IMR-90 (cell line): ENCODE data around the gene SSR4. TPM values are rescaled to one million over a fixed set of nuclear protein-coding genes. Genes with fewer than 3 reads are reported as not detected.

Source experiments
- ATAC-seq: fragments of 200-7000 bp; cut with Tn5 transposase; 2 replicates; pipeline ENCODE4 v1.9.1; 2020; ENCODE audit warnings: low read depth, mild to moderate bottlenecking, moderate library complexity
- BruUV-seq: library from RNA; stranded (reverse); fragments of 400-500 nt; replicated peaks from 2 replicates; lab custom pipeline; 2021; lab: Mats Ljungman, UMichigan
- CTCF ChIA-PET: fragments of 300-600 bp; formaldehyde crosslinking; extraction: SDS; loops from one replicate; lab custom pipeline; 2021; ENCODE audit warnings: antibody characterized with exemption; lab: Yijun Ruan, JAX
- POLR2A ChIA-PET: fragments of 300-600 bp; sonication (Branson Sonifier 250); formaldehyde crosslinking; loops from one replicate; lab custom pipeline; 2022; ENCODE audit warnings: antibody characterized with exemption; ENCODE audit not compliant: unreplicated experiment; lab: Charles Lee
- DNase-seq: peaks from one replicate; pipeline ENCODE4 v3.0.0; 2013
- H2AFZ ChIP-seq: replicated peaks from 2 replicates; pipeline ENCODE3; 2013; ENCODE audit warnings: low read length, mild to moderate bottlenecking; ENCODE audit not compliant: poor library complexity
- H2AK5ac ChIP-seq: 2 replicates; pipeline ENCODE4 v1.6.1; 2013; ENCODE audit warnings: low read depth, low read length, inconsistent platforms
- H2AK9ac ChIP-seq: replicated peaks from 2 replicates; pipeline ENCODE3; 2013; ENCODE audit warnings: mild to moderate bottlenecking, low read depth, low read length, moderate library complexity; ENCODE audit not compliant: poor library complexity
- H2BK120ac ChIP-seq: 2 replicates; pipeline ENCODE4 v1.6.1; 2013; ENCODE audit warnings: low read depth, low read length, inconsistent platforms
- H2BK15ac ChIP-seq: 3 replicates; pipeline ENCODE4 v1.6.1; 2013; ENCODE audit warnings: low read depth, low read length, inconsistent platforms
- H2BK20ac ChIP-seq: 2 replicates; pipeline ENCODE4 v1.6.1; 2013; ENCODE audit warnings: low read depth, mild to moderate bottlenecking, inconsistent platforms, low read length, moderate library complexity
- H2BK5ac ChIP-seq: 2 replicates; pipeline ENCODE4 v1.6.1; 2013; ENCODE audit warnings: mild to moderate bottlenecking, low read depth, low read length, inconsistent platforms; ENCODE audit not compliant: poor library complexity, severe bottlenecking
- H3K14ac ChIP-seq: replicated peaks from 2 replicates; pipeline ENCODE4 v1.6.1; 2013; ENCODE audit warnings: low read depth, low read length, inconsistent platforms
- H3K18ac ChIP-seq: 2 replicates; pipeline ENCODE4 v1.6.1; 2013; ENCODE audit warnings: low read depth, low read length, control low read depth
- H3K23ac ChIP-seq: 2 replicates; pipeline ENCODE4 v1.6.1; 2013; ENCODE audit warnings: low read depth, low read length, inconsistent platforms
- H3K27ac ChIP-seq: 2 replicates; pipeline ENCODE4 v1.5.1; 2013; ENCODE audit warnings: mild to moderate bottlenecking, control low read depth, low read length; ENCODE audit not compliant: insufficient read depth
- H3K27me3 ChIP-seq: 2 replicates; pipeline ENCODE4 v1.6.1; 2013; ENCODE audit warnings: low read length; ENCODE audit not compliant: control insufficient read depth, insufficient read depth
- H3K36me3 ChIP-seq: 2 replicates; pipeline ENCODE4 v1.6.1; 2013; ENCODE audit warnings: low read length, mixed read lengths; ENCODE audit not compliant: control insufficient read depth, insufficient read depth
- H3K4ac ChIP-seq: 2 replicates; pipeline ENCODE4 v1.6.1; 2013; ENCODE audit warnings: low read depth, low read length, inconsistent platforms
- H3K4me1 ChIP-seq: 2 replicates; pipeline ENCODE4 v1.6.1; 2013; ENCODE audit warnings: low read length, mixed read lengths; ENCODE audit not compliant: control insufficient read depth, insufficient read depth
- H3K4me2 ChIP-seq: 2 replicates; pipeline ENCODE4 v1.6.1; 2013; ENCODE audit warnings: low read depth, mild to moderate bottlenecking, control low read depth, low read length, moderate library complexity
- H3K4me3 ChIP-seq: 2 replicates; pipeline ENCODE4 v1.5.1; 2013; ENCODE audit warnings: low read depth, mild to moderate bottlenecking, control low read depth, low read length, moderate library complexity; ENCODE audit not compliant: insufficient read depth
- H3K56ac ChIP-seq: 2 replicates; pipeline ENCODE4 v1.6.1; 2013; ENCODE audit warnings: low read length, inconsistent platforms; ENCODE audit not compliant: insufficient read depth; ENCODE audit errors: extremely low read depth
- H3K79me1 ChIP-seq, 2 experiments: 2 replicates each; pipeline ENCODE4 v1.6.1; 2013; ENCODE audit warnings: low read length in 2 of 2, inconsistent platforms in 1 of 2, low read depth in 1 of 2
- H3K9ac ChIP-seq: 2 replicates; pipeline ENCODE4 v1.6.1; 2013; ENCODE audit warnings: low read depth, low read length, control low read depth
- H3K9me1 ChIP-seq: 2 replicates; pipeline ENCODE4 v1.6.1; 2013; ENCODE audit warnings: low read length, inconsistent platforms; ENCODE audit not compliant: insufficient read depth
- H3K9me3 ChIP-seq: 2 replicates; pipeline ENCODE4 v1.6.1; 2013; ENCODE audit warnings: low read length; ENCODE audit not compliant: control insufficient read depth, insufficient read depth
- H4K20me1 ChIP-seq: 2 replicates; pipeline ENCODE4 v1.6.1; 2013; ENCODE audit warnings: low read length, inconsistent platforms; ENCODE audit not compliant: insufficient read depth
- H4K5ac ChIP-seq: 2 replicates; pipeline ENCODE4 v1.6.1; 2013; ENCODE audit warnings: mild to moderate bottlenecking, low read depth, low read length, control low read depth
- H4K8ac ChIP-seq, 2 experiments: 2 replicates each; pipeline ENCODE4 v1.6.1; 2013; ENCODE audit warnings: low read depth in 2 of 2, low read length in 2 of 2, control low read depth in 1 of 2, inconsistent platforms in 1 of 2
- H4K91ac ChIP-seq: 2 replicates; pipeline ENCODE4 v1.6.1; 2013; ENCODE audit warnings: low read depth, low read length, inconsistent platforms; ENCODE audit not compliant: insufficient read depth
- BHLHE40 ChIP-seq: fragments of 150-350 bp; IDR thresholded peaks from 2 replicates; pipeline ENCODE4 v1.6.1; 2016; ENCODE audit warnings: mild to moderate bottlenecking, low read depth, low read length
- CTCF ChIP-seq: conservative IDR thresholded peaks from 2 replicates; pipeline ENCODE4 v1.5.1; 2012; ENCODE audit warnings: mild to moderate bottlenecking, low read depth, low read length, improper control_type of control experiment
- ELK1 ChIP-seq: fragments of 150-350 bp; IDR thresholded peaks from 2 replicates; pipeline ENCODE4 v1.6.1; 2016; ENCODE audit warnings: low read depth, mild to moderate bottlenecking, low read length, moderate library complexity, borderline replicate concordance
- MAFK ChIP-seq: IDR thresholded peaks from 2 replicates; pipeline ENCODE4 v1.6.1; 2012; ENCODE audit warnings: low read depth, low read length, improper control_type of control experiment
- MAZ ChIP-seq: IDR thresholded peaks from 2 replicates; pipeline ENCODE4 v1.6.1; 2012; ENCODE audit warnings: low read depth, mild to moderate bottlenecking, low read length, improper control_type of control experiment, moderate library complexity, borderline replicate concordance
- MXI1 ChIP-seq: IDR thresholded peaks from 2 replicates; pipeline ENCODE4 v1.6.1; 2012; ENCODE audit warnings: low read depth, mild to moderate bottlenecking, low read length, moderate library complexity, borderline replicate concordance
- POLR2A ChIP-seq: IDR thresholded peaks from 2 replicates; pipeline ENCODE4 v1.6.1; 2012; ENCODE audit warnings: mild to moderate bottlenecking, low read depth, low read length
- RAD21 ChIP-seq: IDR thresholded peaks from 2 replicates; pipeline ENCODE4 v1.6.1; 2012; ENCODE audit warnings: low read length, improper control_type of control experiment
- RCOR1 ChIP-seq: IDR thresholded peaks from 2 replicates; pipeline ENCODE4 v1.6.1; 2012; ENCODE audit warnings: mild to moderate bottlenecking, low read length, improper control_type of control experiment; ENCODE audit not compliant: insufficient replicate concordance
- SMC3 ChIP-seq: fragments of 150-350 bp; IDR thresholded peaks from 2 replicates; pipeline ENCODE4 v1.6.1; 2016; ENCODE audit warnings: low read depth, mild to moderate bottlenecking, antibody characterized with exemption, low read length, moderate library complexity
- WGBS, 2 experiments: methylation state at CpG; one replicate each; pipeline versions ENCODE4 v1.1.5 to v1.1.7; 2013; ENCODE audit warnings: missing lambda C conversion rate in 2 of 2; ENCODE audit not compliant: insufficient read length in 1 of 2; ENCODE audit errors: extremely low coverage in 2 of 2; 5-methylcytosine and 5-hydroxymethylcytosine counted together
- dilution Hi-C: fragments of 300-500 bp; cut with HindIII; formaldehyde crosslinking; loops from one replicate; pipeline ENCODE4 v1.14.3; 2018; ENCODE audit warnings: low sequenced_read_pairs; ENCODE audit not compliant: unreplicated experiment
- in situ Hi-C: fragments of 300-500 bp; cut with MboI; formaldehyde crosslinking; loops from 3 replicates; pipeline ENCODE4 v1.14.3; 2019; ENCODE audit warnings: low sequenced_read_pairs, inconsistent platforms, mixed read lengths
- intact Hi-C: fragments of 100-400 bp; cut with micrococcal nuclease; formaldehyde crosslinking; loops from 2 replicates; pipeline ENCODE4 v1.10.0; 2022
- polyA plus RNA-seq, 3 experiments: library from polyadenylated mRNA; depleted of rRNA; stranded (reverse); fragments of >200 nt; gene quantifications; 2 replicates each; pipeline ENCODE4 v1.2.3, GENCODE V29; 2012; ENCODE audit warnings: low replicate concordance in 1 of 3
- total RNA-seq: library from RNA; depleted of rRNA; stranded (reverse); fragments of >200 nt; gene quantifications from 2 replicates; pipeline ENCODE4 v1.2.3, GENCODE V29; 2012
- TF ChIP-seq, protein P1 (sequence below): fragments of 150-350 bp; IDR thresholded peaks from 2 replicates; pipeline ENCODE4 v1.6.1; 2017; ENCODE audit warnings: mild to moderate bottlenecking, antibody characterized with exemption, low read length, low read depth

Gene SSR4
- total and polyA plus RNA-seq, 2 of the 4 experiments (the other 2 are of a cell fraction) = 141 to 480 TPM

GRCh38 chrX:153771415-153772315, 22.8 kb upstream of the SSR4 start:
- Histone ChIP-seq H3K27ac (no peak overlapping the region), H3K4me3 (no peak overlapping the region), H3K27me3 (no peaks in the 10 kb centered on the region), H2BK20ac (no peak overlapping the region), H4K91ac (no peak overlapping the region), H3K4ac (no peak overlapping the region), H4K20me1 (no peaks in the 10 kb centered on the region), H4K8ac (no peak overlapping the region), H3K9me1 (no peaks in the 10 kb centered on the region), H3K9ac (no peak overlapping the region), H2BK15ac (no peak overlapping the region), H3K56ac (no peak overlapping the region), H4K5ac (no peak overlapping the region), H2AK5ac (no peak overlapping the region), H2AFZ (no peak overlapping the region), H3K36me3 (peaks cover 2% of the 10 kb centered on the region; the same call in 1 of the 2 replicates), H3K14ac (no peak overlapping the region), H3K4me1 (peaks cover 2% of the 10 kb centered on the region), H3K4me2 (no peak overlapping the region), H3K18ac (no peak overlapping the region), H2BK5ac (no peak overlapping the region), H2BK120ac (no peak overlapping the region), H2AK9ac (no peak overlapping the region), H3K23ac (no peak overlapping the region), H3K9me3 (no peaks in the 10 kb centered on the region; the same call in 1 of the 2 replicates), H3K79me1 (no peaks in the 10 kb centered on the region)
- intact Hi-C loops = no loop called here
- TF ChIP-seq RCOR1 (no peak), BHLHE40 (no peak), MAFK (no peak), ELK1 (no peak), MAZ (no peak), MXI1 (no peak), CTCF (no peak), POLR2A (no peak), RAD21 (no peak), SMC3 (no peak)
- TF ChIP-seq, protein P1, sequence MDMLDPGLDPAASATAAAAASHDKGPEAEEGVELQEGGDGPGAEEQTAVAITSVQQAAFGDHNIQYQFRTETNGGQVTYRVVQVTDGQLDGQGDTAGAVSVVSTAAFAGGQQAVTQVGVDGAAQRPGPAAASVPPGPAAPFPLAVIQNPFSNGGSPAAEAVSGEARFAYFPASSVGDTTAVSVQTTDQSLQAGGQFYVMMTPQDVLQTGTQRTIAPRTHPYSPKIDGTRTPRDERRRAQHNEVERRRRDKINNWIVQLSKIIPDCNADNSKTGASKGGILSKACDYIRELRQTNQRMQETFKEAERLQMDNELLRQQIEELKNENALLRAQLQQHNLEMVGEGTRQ = no peak
- DNase-seq (no peak), ATAC-seq (no peak)
- dilution Hi-C loops = no loop called here
- in situ Hi-C loops = no loop called here
- CTCF ChIA-PET = no interaction called here
- POLR2A ChIA-PET = no interaction called here
- BruUV-seq = no TSS peak
- 85% methylated on average over 8 of the region's 37 CpGs; no CpG with 5 or more reads in 1 of the 2 experiments for WGBS, 2 experiments
